ENCODE results near the gene RBM43.
A peak's percentile ranks its signal among the peaks of the same experiment; 100 is the strongest.

The RBM43 gene

GRCh38 chr2:151204756-151205155 lies 56.9 kb downstream of the RBM43 start:
- DNase-seq (ENCODE audit: low read depth), result no peak
- TF ChIP-seq CTCF (conservative IDR thresholded peaks at IDR 0.05; ENCODE audit: control insufficient read depth, insufficient read depth, low read depth, low read length), result no peak
- H3K4me3 ChIP-seq (ENCODE audit: control insufficient read depth, low read depth, low read length), result no peak overlapping the region

GRCh38 chr2:151200844-151201243 lies 60.8 kb downstream of the RBM43 start:
- TF ChIP-seq CTCF (conservative IDR thresholded peaks at IDR 0.05; ENCODE audit: control insufficient read depth, insufficient read depth, low read depth, low read length), result no peak
- H3K4me3 ChIP-seq (ENCODE audit: control insufficient read depth, low read depth, low read length), result no peak overlapping the region
- DNase-seq (ENCODE audit: low read depth), result no peak

GRCh38 chr2:151200277-151200676 lies 61.4 kb downstream of the RBM43 start:
- H3K4me3 ChIP-seq (ENCODE audit: control insufficient read depth, low read depth, low read length), result no peak overlapping the region
- DNase-seq (ENCODE audit: low read depth), result no peak
- TF ChIP-seq CTCF (conservative IDR thresholded peaks at IDR 0.05; ENCODE audit: control insufficient read depth, insufficient read depth, low read depth, low read length), result no peak

GRCh38 chr2:151198645-151199044 lies 63.0 kb downstream of the RBM43 start:
- H3K4me3 ChIP-seq (ENCODE audit: control insufficient read depth, low read depth, low read length), result no peak overlapping the region
- TF ChIP-seq CTCF (conservative IDR thresholded peaks at IDR 0.05; ENCODE audit: control insufficient read depth, insufficient read depth, low read depth, low read length), result no peak
- DNase-seq (ENCODE audit: low read depth), result peak; percentile 10
